Stomach smooth muscle (tissue), 2 donors: ENCODE data around the gene INA.

Source experiments
- H3K27ac ChIP-seq: one replicate; pipeline ENCODE4 v1.7.0; 2013; ENCODE audit warnings: mild to moderate bottlenecking, low read length, inconsistent platforms
- H3K27me3 ChIP-seq, 2 donors: one replicate each; pipeline ENCODE4 v1.7.0; 2013; ENCODE audit warnings: low read length in 2 of 2; ENCODE audit not compliant: insufficient read depth in 2 of 2, control insufficient read depth in 1 of 2
- H3K36me3 ChIP-seq, 2 donors: one replicate each; pipeline ENCODE4 v1.7.0; 2013; ENCODE audit warnings: low read length in 2 of 2; ENCODE audit not compliant: control insufficient read depth in 2 of 2, insufficient read depth in 2 of 2
- H3K4me1 ChIP-seq: one replicate; pipeline ENCODE4 v1.7.0; 2013; ENCODE audit warnings: low read length; ENCODE audit not compliant: control insufficient read depth, insufficient read depth
- H3K4me3 ChIP-seq, 2 donors: one replicate each; pipeline ENCODE4 v1.7.0; 2013; ENCODE audit warnings: low read length in 2 of 2
- H3K9ac ChIP-seq, 2 donors: one replicate each; pipeline ENCODE4 v1.7.0; 2013; ENCODE audit warnings: low read length in 2 of 2, mild to moderate bottlenecking in 1 of 2
- H3K9me3 ChIP-seq, 2 donors: one replicate each; pipeline ENCODE4 v1.7.0; 2013; ENCODE audit warnings: low read length in 2 of 2; ENCODE audit not compliant: control insufficient read depth in 2 of 2
- donor health status: healthy.
- donor health status: Pancreatic carcinoma.

The INA gene

GRCh38 chr10:103295374-103296015 lies 18.6 kb downstream of the INA start:
- H3K9me3 ChIP-seq: no peaks in the 10 kb centered on the region
- no peaks in the 10 kb centered on the region for H3K27me3 ChIP-seq
- H3K36me3 ChIP-seq: no peaks in the 10 kb centered on the region
- H3K9ac ChIP-seq: no peak overlapping the region
- no peak overlapping the region for H3K4me3 ChIP-seq
- H3K27ac ChIP-seq: no peak overlapping the region
- H3K4me1 ChIP-seq: no peaks in the 10 kb centered on the region

- H3K9ac ChIP-seq: no peak overlapping the region
- no peaks in the 10 kb centered on the region for H3K4me1 ChIP-seq
- H3K36me3 ChIP-seq: peaks cover 6 to 10% of the 10 kb centered on the region in 2 donors
- no peaks in the 10 kb centered on the region for H3K9me3 ChIP-seq
- no peaks in the 10 kb centered on the region for H3K27me3 ChIP-seq
- H3K4me3 ChIP-seq: no peak overlapping the region
- H3K27ac ChIP-seq: no peak overlapping the region
Measured at GRCh38 chr10:103307594-103307993, 30.7 kb downstream of the INA start.

- H3K9me3 ChIP-seq: no peaks in the 10 kb centered on the region
- H3K36me3 ChIP-seq: peaks cover 5 to 7% of the 10 kb centered on the region in 2 donors
- no peak overlapping the region for H3K9ac ChIP-seq
- no peak overlapping the region for H3K27ac ChIP-seq
- no peaks in the 10 kb centered on the region for H3K27me3 ChIP-seq
- H3K4me3 ChIP-seq: no peak overlapping the region
- H3K4me1 ChIP-seq: no peaks in the 10 kb centered on the region
Measured at GRCh38 chr10:103310197-103310596, 33.3 kb downstream of the INA start.

GRCh38 chr10:103316087-103316486 lies 39.1 kb downstream of the INA start:
- Histone ChIP-seq H3K27ac (no peak overlapping the region), H3K4me1 (no peaks in the 10 kb centered on the region), H3K4me3 (no peak overlapping the region), H3K9me3 (no peaks in the 10 kb centered on the region), H3K9ac (no peak overlapping the region), H3K27me3 (no peaks in the 10 kb centered on the region), H3K36me3 (peaks cover 6 to 14% of the 10 kb centered on the region in 2 donors)

- Histone ChIP-seq H3K36me3 (peaks cover 5 to 17% of the 10 kb centered on the region in 2 donors), H3K4me3 (no peak overlapping the region), H3K27ac (no peak overlapping the region), H3K9ac (no peak overlapping the region), H3K9me3 (no peaks in the 10 kb centered on the region), H3K4me1 (no peaks in the 10 kb centered on the region), H3K27me3 (no peaks in the 10 kb centered on the region)
Measured at GRCh38 chr10:103327906-103328305, 51.0 kb downstream of the INA start.

- no peak overlapping the region for H3K27ac ChIP-seq
Measured at GRCh38 chr10:103333934-103334520, 57.1 kb downstream of the INA start.

GRCh38 chr10:103334567-103334966 lies 57.6 kb downstream of the INA start:
- H3K27me3 ChIP-seq: no peaks in the 10 kb centered on the region
- no peak overlapping the region for H3K9ac ChIP-seq
- H3K36me3 ChIP-seq: peaks cover 3 to 11% of the 10 kb centered on the region in 2 donors
- no peaks in the 10 kb centered on the region for H3K4me1 ChIP-seq
- no peak overlapping the region for H3K27ac ChIP-seq
- no peaks in the 10 kb centered on the region for H3K9me3 ChIP-seq
- H3K4me3 ChIP-seq: no peak overlapping the region

More at GRCh38 chr10:103333934-103334520, 57.1 kb downstream of the INA start:
- H3K9me3 ChIP-seq: no peaks in the 10 kb centered on the region
- peaks cover 3 to 8% of the 10 kb centered on the region in 2 donors for H3K36me3 ChIP-seq
- H3K27me3 ChIP-seq: no peaks in the 10 kb centered on the region
- no peak overlapping the region for H3K4me3 ChIP-seq
- no peaks in the 10 kb centered on the region for H3K4me1 ChIP-seq
- no peak overlapping the region for H3K9ac ChIP-seq

- no peak overlapping the region for H3K27ac ChIP-seq
Measured at GRCh38 chr10:103336370-103336769, 59.4 kb downstream of the INA start.

More at GRCh38 chr10:103336370-103336769, 59.4 kb downstream of the INA start:
- Histone ChIP-seq H3K36me3 (peaks cover 3 to 9% of the 10 kb centered on the region in 2 donors), H3K4me1 (no peaks in the 10 kb centered on the region), H3K27me3 (no peaks in the 10 kb centered on the region), H3K4me3 (no peak overlapping the region), H3K9ac (no peak overlapping the region), H3K9me3 (no peaks in the 10 kb centered on the region)
